IMR-90 (cell line): ENCODE measurements around the gene TCF7L1. TPM values are rescaled to one million over a fixed set of nuclear protein-coding genes. Genes with fewer than 3 reads are reported as not detected.
A peak's percentile ranks its signal among the peaks of the same experiment; 100 is the strongest.

Experiments
- ATAC-seq: fragments of 200-7000 bp; cut with Tn5 transposase; 2 replicates; pipeline ENCODE4 v1.9.1; 2020; ENCODE audit warnings: low read depth, mild to moderate bottlenecking, moderate library complexity
- BruUV-seq: library from RNA; stranded (reverse); fragments of 400-500 nt; replicated peaks from 2 replicates; lab custom pipeline; 2021; lab: Mats Ljungman, UMichigan
- CTCF ChIA-PET: fragments of 300-600 bp; formaldehyde crosslinking; extraction: SDS; loops from one replicate; lab custom pipeline; 2021; ENCODE audit warnings: antibody characterized with exemption; lab: Yijun Ruan, JAX
- POLR2A ChIA-PET: fragments of 300-600 bp; sonication (Branson Sonifier 250); formaldehyde crosslinking; loops from one replicate; lab custom pipeline; 2022; ENCODE audit warnings: antibody characterized with exemption; ENCODE audit not compliant: unreplicated experiment; lab: Charles Lee
- DNase-seq: peaks from one replicate; pipeline ENCODE4 v3.0.0; 2013
- H2AFZ ChIP-seq: replicated peaks from 2 replicates; pipeline ENCODE3; 2013; ENCODE audit warnings: low read length, mild to moderate bottlenecking; ENCODE audit not compliant: poor library complexity
- H2AK5ac ChIP-seq: 2 replicates; pipeline ENCODE4 v1.6.1; 2013; ENCODE audit warnings: low read depth, low read length, inconsistent platforms
- H2AK9ac ChIP-seq: replicated peaks from 2 replicates; pipeline ENCODE3; 2013; ENCODE audit warnings: mild to moderate bottlenecking, low read depth, low read length, moderate library complexity; ENCODE audit not compliant: poor library complexity
- H2BK120ac ChIP-seq: 2 replicates; pipeline ENCODE4 v1.6.1; 2013; ENCODE audit warnings: low read depth, low read length, inconsistent platforms
- H2BK15ac ChIP-seq: 3 replicates; pipeline ENCODE4 v1.6.1; 2013; ENCODE audit warnings: low read depth, low read length, inconsistent platforms
- H2BK20ac ChIP-seq: 2 replicates; pipeline ENCODE4 v1.6.1; 2013; ENCODE audit warnings: low read depth, mild to moderate bottlenecking, inconsistent platforms, low read length, moderate library complexity
- H2BK5ac ChIP-seq: 2 replicates; pipeline ENCODE4 v1.6.1; 2013; ENCODE audit warnings: mild to moderate bottlenecking, low read depth, low read length, inconsistent platforms; ENCODE audit not compliant: poor library complexity, severe bottlenecking
- H3K14ac ChIP-seq: replicated peaks from 2 replicates; pipeline ENCODE4 v1.6.1; 2013; ENCODE audit warnings: low read depth, low read length, inconsistent platforms
- H3K18ac ChIP-seq: 2 replicates; pipeline ENCODE4 v1.6.1; 2013; ENCODE audit warnings: low read depth, low read length, control low read depth
- H3K23ac ChIP-seq: 2 replicates; pipeline ENCODE4 v1.6.1; 2013; ENCODE audit warnings: low read depth, low read length, inconsistent platforms
- H3K27ac ChIP-seq: 2 replicates; pipeline ENCODE4 v1.5.1; 2013; ENCODE audit warnings: mild to moderate bottlenecking, control low read depth, low read length; ENCODE audit not compliant: insufficient read depth
- H3K27me3 ChIP-seq: 2 replicates; pipeline ENCODE4 v1.6.1; 2013; ENCODE audit warnings: low read length; ENCODE audit not compliant: control insufficient read depth, insufficient read depth
- H3K36me3 ChIP-seq: 2 replicates; pipeline ENCODE4 v1.6.1; 2013; ENCODE audit warnings: low read length, mixed read lengths; ENCODE audit not compliant: control insufficient read depth, insufficient read depth
- H3K4ac ChIP-seq: 2 replicates; pipeline ENCODE4 v1.6.1; 2013; ENCODE audit warnings: low read depth, low read length, inconsistent platforms
- H3K4me1 ChIP-seq: 2 replicates; pipeline ENCODE4 v1.6.1; 2013; ENCODE audit warnings: low read length, mixed read lengths; ENCODE audit not compliant: control insufficient read depth, insufficient read depth
- H3K4me2 ChIP-seq: 2 replicates; pipeline ENCODE4 v1.6.1; 2013; ENCODE audit warnings: low read depth, mild to moderate bottlenecking, control low read depth, low read length, moderate library complexity
- H3K4me3 ChIP-seq: 2 replicates; pipeline ENCODE4 v1.5.1; 2013; ENCODE audit warnings: low read depth, mild to moderate bottlenecking, control low read depth, low read length, moderate library complexity; ENCODE audit not compliant: insufficient read depth
- H3K56ac ChIP-seq: 2 replicates; pipeline ENCODE4 v1.6.1; 2013; ENCODE audit warnings: low read length, inconsistent platforms; ENCODE audit not compliant: insufficient read depth; ENCODE audit errors: extremely low read depth
- H3K79me1 ChIP-seq, 2 experiments: 2 replicates each; pipeline ENCODE4 v1.6.1; 2013; ENCODE audit warnings: low read length in 2 of 2, inconsistent platforms in 1 of 2, low read depth in 1 of 2
- H3K9ac ChIP-seq: 2 replicates; pipeline ENCODE4 v1.6.1; 2013; ENCODE audit warnings: low read depth, low read length, control low read depth
- H3K9me1 ChIP-seq: 2 replicates; pipeline ENCODE4 v1.6.1; 2013; ENCODE audit warnings: low read length, inconsistent platforms; ENCODE audit not compliant: insufficient read depth
- H3K9me3 ChIP-seq: 2 replicates; pipeline ENCODE4 v1.6.1; 2013; ENCODE audit warnings: low read length; ENCODE audit not compliant: control insufficient read depth, insufficient read depth
- H4K20me1 ChIP-seq: 2 replicates; pipeline ENCODE4 v1.6.1; 2013; ENCODE audit warnings: low read length, inconsistent platforms; ENCODE audit not compliant: insufficient read depth
- H4K5ac ChIP-seq: 2 replicates; pipeline ENCODE4 v1.6.1; 2013; ENCODE audit warnings: mild to moderate bottlenecking, low read depth, low read length, control low read depth
- H4K8ac ChIP-seq, 2 experiments: 2 replicates each; pipeline ENCODE4 v1.6.1; 2013; ENCODE audit warnings: low read depth in 2 of 2, low read length in 2 of 2, control low read depth in 1 of 2, inconsistent platforms in 1 of 2
- H4K91ac ChIP-seq: 2 replicates; pipeline ENCODE4 v1.6.1; 2013; ENCODE audit warnings: low read depth, low read length, inconsistent platforms; ENCODE audit not compliant: insufficient read depth
- CEBPB ChIP-seq: IDR thresholded peaks from 2 replicates; pipeline ENCODE4 v1.6.1; 2012; ENCODE audit warnings: low read depth, low read length, improper control_type of control experiment
- RAD21 ChIP-seq: IDR thresholded peaks from 2 replicates; pipeline ENCODE4 v1.6.1; 2012; ENCODE audit warnings: low read length, improper control_type of control experiment
- SMC3 ChIP-seq: fragments of 150-350 bp; IDR thresholded peaks from 2 replicates; pipeline ENCODE4 v1.6.1; 2016; ENCODE audit warnings: low read depth, mild to moderate bottlenecking, antibody characterized with exemption, low read length, moderate library complexity
- USF2 ChIP-seq: fragments of 150-350 bp; IDR thresholded peaks from 2 replicates; pipeline ENCODE4 v1.6.1; 2017; ENCODE audit warnings: mild to moderate bottlenecking, antibody characterized with exemption, low read length, low read depth
- WGBS, 2 experiments: methylation state at CpG; one replicate each; pipeline versions ENCODE4 v1.1.5 to v1.1.7; 2013; ENCODE audit warnings: missing lambda C conversion rate in 2 of 2; ENCODE audit not compliant: insufficient read length in 1 of 2; ENCODE audit errors: extremely low coverage in 2 of 2; 5-methylcytosine and 5-hydroxymethylcytosine counted together
- dilution Hi-C: fragments of 300-500 bp; cut with HindIII; formaldehyde crosslinking; loops from one replicate; pipeline ENCODE4 v1.14.3; 2018; ENCODE audit warnings: low sequenced_read_pairs; ENCODE audit not compliant: unreplicated experiment
- in situ Hi-C: fragments of 300-500 bp; cut with MboI; formaldehyde crosslinking; loops from 3 replicates; pipeline ENCODE4 v1.14.3; 2019; ENCODE audit warnings: low sequenced_read_pairs, inconsistent platforms, mixed read lengths
- intact Hi-C: fragments of 100-400 bp; cut with micrococcal nuclease; formaldehyde crosslinking; loops from 2 replicates; pipeline ENCODE4 v1.10.0; 2022
- polyA plus RNA-seq, 3 experiments: library from polyadenylated mRNA; depleted of rRNA; stranded (reverse); fragments of >200 nt; gene quantifications; 2 replicates each; pipeline ENCODE4 v1.2.3, GENCODE V29; 2012; ENCODE audit warnings: low replicate concordance in 1 of 3
- total RNA-seq: library from RNA; depleted of rRNA; stranded (reverse); fragments of >200 nt; gene quantifications from 2 replicates; pipeline ENCODE4 v1.2.3, GENCODE V29; 2012

Gene TCF7L1
- total and polyA plus RNA-seq, 2 of the 4 experiments (the other 2 are of a cell fraction), result 0.72 to 11.1 TPM

GRCh38 chr2:85187069-85187468, 53.9 kb downstream of the TCF7L1 start:
- H3K79me1 ChIP-seq, result peaks cover 49 to 92% of the 10 kb centered on the region in 2 experiments
- no peak overlapping the region for H3K23ac ChIP-seq
- H3K4ac ChIP-seq, result no peak overlapping the region
- peaks cover 18% of the 10 kb centered on the region for H3K4me1 ChIP-seq
- no peak overlapping the region for H2AFZ ChIP-seq
- CTCF ChIA-PET, result no interaction called here
- H4K91ac ChIP-seq, result no peak overlapping the region
- no peak overlapping the region for H2AK9ac ChIP-seq
- H3K14ac ChIP-seq, result 0 out of 2 replicates have a peak overlapping the region, but pooled peaks have one; percentile 36
- no peak overlapping the region for H3K4me2 ChIP-seq
- H3K27ac ChIP-seq, result no peak overlapping the region
- no peaks in the 10 kb centered on the region for H3K27me3 ChIP-seq
- no CpG with 5 or more reads among the region's 2 CpGs for WGBS, 2 experiments
- no peak overlapping the region for H2BK5ac ChIP-seq
- no peaks in the 10 kb centered on the region for H3K9me3 ChIP-seq
- POLR2A ChIA-PET, result no interaction called here
- no peak overlapping the region for H3K56ac ChIP-seq
- peaks cover 77% of the 10 kb centered on the region for H4K20me1 ChIP-seq
- dilution Hi-C loops (no loop called here), intact Hi-C loops (no loop called here), in situ Hi-C loops (no loop called here)
- H4K5ac ChIP-seq, result no peak overlapping the region
- H4K8ac ChIP-seq, result no peak overlapping the region
- no peak overlapping the region for H2BK15ac ChIP-seq
- peaks cover 39% of the 10 kb centered on the region for H3K9me1 ChIP-seq
- TF ChIP-seq SMC3, result no peak
- no peak for TF ChIP-seq CEBPB
- no peak for TF ChIP-seq USF2
- TF ChIP-seq RAD21, result no peak
- no peak overlapping the region for H3K18ac ChIP-seq
- no peak overlapping the region for H2BK120ac ChIP-seq
- no peak overlapping the region for H2BK20ac ChIP-seq
- ATAC-seq (no peak), DNase-seq (peak; percentile 18)
- H3K4me3 ChIP-seq, result no peak overlapping the region
- H2AK5ac ChIP-seq, result no peak overlapping the region
- BruUV-seq, result no TSS peak
- H3K9ac ChIP-seq, result no peak overlapping the region
- H3K36me3 ChIP-seq, result no peaks in the 10 kb centered on the region
